SK-N-SH (cell line): ENCODE results near the gene PCGF1. TPM values are rescaled to one million over a fixed set of nuclear protein-coding genes. Genes with fewer than 3 reads are reported as not detected.
A peak's percentile ranks its signal among the peaks of the same experiment; 100 is the strongest.

Experiments
- CTCF ChIA-PET: fragments of 300-600, 350-600 bp; formaldehyde crosslinking; extraction: SDS; loops from one replicate; lab custom pipeline; 2021; lab: Yijun Ruan, JAX
- POLR2A ChIA-PET: fragments of 350-600 bp; sonication (Branson Sonifier 250); formaldehyde crosslinking; extraction: SDS; loops from one replicate; lab custom pipeline; 2020; ENCODE audit warnings: antibody characterized with exemption, inconsistent platforms; lab: Yijun Ruan, JAX
- DNase-seq: peaks from one replicate; pipeline ENCODE4 v3.0.0; 2012
- H2AFZ ChIP-seq: fragments of 200-600 bp; sonication (generic); 2 replicates; pipeline ENCODE4 v1.8.1; 2016; ENCODE audit warnings: antibody characterized with exemption, mild to moderate bottlenecking, low read depth
- H3F3A ChIP-seq: fragments of 200-600 bp; sonication (generic); replicated peaks from 2 replicates; pipeline ENCODE3; 2016; ENCODE audit warnings: antibody characterized with exemption, mild to moderate bottlenecking; ENCODE audit not compliant: insufficient read depth
- H3K27ac ChIP-seq, 2 experiments: fragments of 200-500 bp in 1 of 2; fragments of 200-600 bp in 1 of 2; sonication (Bioruptor generic) in 1 of 2; sonication (generic), shearing (Covaris generic) in 1 of 2; 2 replicates each; pipeline versions ENCODE4 v1.5.1 to v1.6.1; 2014 to 2016; ENCODE audit warnings: low read depth in 2 of 2, inconsistent platforms in 1 of 2, low read length in 1 of 2, mild to moderate bottlenecking in 1 of 2, mixed read lengths in 1 of 2
- H3K27me3 ChIP-seq: fragments of 200-600 bp; sonication (generic), shearing (Covaris generic); 2 replicates; pipeline ENCODE4 v1.6.1; 2016; ENCODE audit warnings: mixed run types; ENCODE audit not compliant: insufficient read depth
- H3K36me3 ChIP-seq, 2 experiments: fragments of 200-500 bp in 1 of 2; fragments of 200-600 bp in 1 of 2; sonication (Bioruptor generic) in 1 of 2; sonication (generic) in 1 of 2; replicated peaks in 1 of 2; 2 replicates each; pipeline versions ENCODE3 to v1.5.1; 2014 to 2016; ENCODE audit warnings: low read length in 1 of 2, mild to moderate bottlenecking in 1 of 2; ENCODE audit not compliant: insufficient read depth in 2 of 2, control insufficient read depth in 1 of 2
- H3K4me1 ChIP-seq, 2 experiments: fragments of 200-500 bp in 1 of 2; fragments of 200-600 bp in 1 of 2; sonication (Bioruptor generic) in 1 of 2; sonication (generic), shearing (Covaris generic) in 1 of 2; 2 replicates each; pipeline versions ENCODE4 v1.5.1 to v1.6.1; 2014 to 2016; ENCODE audit warnings: low read depth in 1 of 2, low read length in 1 of 2, mixed run types in 1 of 2; ENCODE audit not compliant: insufficient read depth in 2 of 2, control insufficient read depth in 1 of 2
- H3K4me2 ChIP-seq: fragments of 200-600 bp; sonication (generic), shearing (Covaris generic); 2 replicates; pipeline ENCODE4 v1.6.1; 2017; ENCODE audit warnings: mixed run types
- H3K4me3 ChIP-seq, 2 experiments: fragments of 200-500 bp in 1 of 2; fragments of 200-600 bp in 1 of 2; sonication (Bioruptor generic) in 1 of 2; sonication (generic), shearing (Covaris generic) in 1 of 2; 2 replicates each; pipeline versions ENCODE4 v1.5.1 to v1.8.1; 2014 to 2016; ENCODE audit warnings: low read depth in 2 of 2, inconsistent platforms in 1 of 2, low read length in 1 of 2, mild to moderate bottlenecking in 1 of 2, mixed read lengths in 1 of 2, moderate library complexity in 1 of 2
- H3K79me2 ChIP-seq: fragments of 200-600 bp; sonication (generic); 2 replicates; pipeline ENCODE4 v1.8.1; 2017; ENCODE audit warnings: mild to moderate bottlenecking; ENCODE audit not compliant: insufficient read depth
- H3K9ac ChIP-seq: fragments of 200-600 bp; sonication (generic); 2 replicates; pipeline ENCODE4 v1.6.1; 2017; ENCODE audit warnings: mixed run types
- H3K9me2 ChIP-seq: fragments of 200-600 bp; sonication (generic); 2 replicates; pipeline ENCODE4 v1.6.1; 2017; ENCODE audit warnings: mixed run types
- H3K9me3 ChIP-seq: fragments of 200-600 bp; sonication (generic); 2 replicates; pipeline ENCODE4 v1.6.1; 2017; ENCODE audit warnings: mixed run types, mild to moderate bottlenecking, moderate library complexity
- H4K20me1 ChIP-seq: fragments of 200-600 bp; sonication (generic); 2 replicates; pipeline ENCODE4 v1.6.1; 2017; ENCODE audit warnings: mild to moderate bottlenecking, mixed run types; ENCODE audit not compliant: insufficient read depth
- CHD2 ChIP-seq: fragments of 150-350 bp; IDR thresholded peaks from 2 replicates; pipeline ENCODE4 v1.6.1; 2018; ENCODE audit warnings: low read length; ENCODE audit not compliant: partially characterized antibody
- ELF1 ChIP-seq: IDR thresholded peaks from 2 replicates; pipeline ENCODE4 v1.4.0; 2012
- EZH2phosphoT487 ChIP-seq: fragments of 200-600 bp; sonication (generic); IDR thresholded peaks from 2 replicates; pipeline ENCODE4 v1.6.1; 2017; ENCODE audit warnings: low read depth, mixed run types, mild to moderate bottlenecking, antibody characterized with exemption, moderate library complexity, borderline replicate concordance
- FOSL2 ChIP-seq: IDR thresholded peaks from 2 replicates; pipeline ENCODE4 v1.4.0; 2012; ENCODE audit warnings: low read depth, mild to moderate bottlenecking, moderate library complexity, borderline replicate concordance
- GABPA ChIP-seq: IDR thresholded peaks from 2 replicates; pipeline ENCODE4 v1.4.0; 2012; ENCODE audit warnings: low read depth, mild to moderate bottlenecking
- MAX ChIP-seq: IDR thresholded peaks from 2 replicates; pipeline ENCODE4 v1.4.0; 2012; ENCODE audit warnings: low read depth
- MXI1 ChIP-seq: IDR thresholded peaks from 2 replicates; pipeline ENCODE4 v1.6.1; 2012; ENCODE audit warnings: mild to moderate bottlenecking, low read depth, low read length, improper control_type of control experiment
- NRF1 ChIP-seq: IDR thresholded peaks from 2 replicates; pipeline ENCODE4 v1.6.1; 2012; ENCODE audit warnings: low read depth, mild to moderate bottlenecking, low read length
- POLR2AphosphoS5 ChIP-seq: IDR thresholded peaks from 2 replicates; pipeline ENCODE4 v1.6.1; 2012; ENCODE audit warnings: low read depth, low read length
- RFX5 ChIP-seq: IDR thresholded peaks from 2 replicates; pipeline ENCODE4 v1.6.1; 2012; ENCODE audit warnings: mild to moderate bottlenecking, improper control_type of control experiment, low read length
- RXRA ChIP-seq: IDR thresholded peaks from 2 replicates; pipeline ENCODE4 v1.4.0; 2012; ENCODE audit warnings: low read depth, mild to moderate bottlenecking, borderline replicate concordance
- SIN3A ChIP-seq: IDR thresholded peaks from 2 replicates; pipeline ENCODE4 v1.6.1; 2012; ENCODE audit warnings: low read depth, mild to moderate bottlenecking, low read length, moderate library complexity, borderline replicate concordance
- SMC3 ChIP-seq: IDR thresholded peaks from 2 replicates; pipeline ENCODE4 v1.6.1; 2012; ENCODE audit warnings: low read depth, low read length, improper control_type of control experiment
- TAF1 ChIP-seq: IDR thresholded peaks from 2 replicates; pipeline ENCODE4 v1.6.1; 2012; ENCODE audit warnings: low read depth, mild to moderate bottlenecking, low read length, moderate library complexity, borderline replicate concordance
- TCF12 ChIP-seq: IDR thresholded peaks from 2 replicates; pipeline ENCODE4 v1.4.0; 2012
- USF1 ChIP-seq: IDR thresholded peaks from 2 replicates; pipeline ENCODE4 v1.4.0; 2012; ENCODE audit warnings: low read depth, borderline replicate concordance
- YY1 ChIP-seq: IDR thresholded peaks from 2 replicates; pipeline ENCODE4 v1.4.0; 2012; ENCODE audit warnings: low read depth, mild to moderate bottlenecking
- ZBTB33 ChIP-seq: IDR thresholded peaks from 2 replicates; pipeline ENCODE4 v1.4.0; 2012; ENCODE audit warnings: low read depth, borderline replicate concordance
- WGBS: methylation state at CpG from one replicate; pipeline ENCODE4 v1.1.6; 2017; ENCODE audit warnings: low lambda C conversion rate; 5-methylcytosine and 5-hydroxymethylcytosine counted together
- polyA plus RNA-seq, 3 experiments: library from polyadenylated mRNA; depleted of rRNA; stranded (reverse); fragments of >200 nt; gene quantifications; 2 replicates each; pipeline ENCODE4 v1.2.3, GENCODE V29; 2012
- TF ChIP-seq, protein P1 (sequence below): IDR thresholded peaks from 2 replicates; pipeline ENCODE4; 2012

Gene PCGF1
- polyA plus RNA-seq, 1 of the 3 experiments (the other 2 are of a cell fraction) = 44.9 TPM

GRCh38 chr2:74551530-74551929 lies 44.0 kb upstream of the PCGF1 start (continued):
- TF ChIP-seq SMC3 (no peak), MAX (no peak), NRF1 (no peak), ZBTB33 (no peak), CHD2 (no peak), SIN3A (no peak), GABPA (no peak), USF1 (no peak)
- TF ChIP-seq, protein P1, sequence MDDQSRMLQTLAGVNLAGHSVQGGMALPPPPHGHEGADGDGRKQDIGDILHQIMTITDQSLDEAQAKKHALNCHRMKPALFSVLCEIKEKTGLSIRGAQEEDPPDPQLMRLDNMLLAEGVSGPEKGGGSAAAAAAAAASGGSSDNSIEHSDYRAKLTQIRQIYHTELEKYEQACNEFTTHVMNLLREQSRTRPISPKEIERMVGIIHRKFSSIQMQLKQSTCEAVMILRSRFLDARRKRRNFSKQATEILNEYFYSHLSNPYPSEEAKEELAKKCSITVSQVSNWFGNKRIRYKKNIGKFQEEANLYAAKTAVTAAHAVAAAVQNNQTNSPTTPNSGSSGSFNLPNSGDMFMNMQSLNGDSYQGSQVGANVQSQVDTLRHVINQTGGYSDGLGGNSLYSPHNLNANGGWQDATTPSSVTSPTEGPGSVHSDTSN = no peak

DNA sequence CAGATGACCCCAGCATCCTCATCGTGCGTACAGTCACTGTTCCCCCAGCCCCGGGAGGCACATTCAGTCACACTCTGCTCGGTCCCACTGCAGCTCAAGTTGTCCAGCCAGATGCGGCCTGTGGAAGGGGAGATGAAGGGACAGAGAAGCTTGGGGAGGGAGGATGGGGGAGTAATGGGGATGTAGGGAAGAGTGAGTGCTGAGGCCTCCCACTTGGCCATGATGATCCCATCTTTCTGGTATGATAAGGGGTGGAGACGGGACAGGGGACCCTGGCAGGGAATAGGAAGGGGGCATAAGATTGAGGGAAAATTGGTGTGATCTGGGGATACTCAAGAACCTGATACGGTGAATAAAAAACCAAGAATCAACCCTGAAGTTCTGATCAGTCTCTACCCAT lies 42.7 kb upstream of the PCGF1 start:
- H3K9me2 ChIP-seq = no peaks in the 10 kb centered on the region
- H3K9ac ChIP-seq = no peak overlapping the region
- H3K4me2 ChIP-seq = peak overlapping the region; percentile 91; the same call in 1 of the 2 replicates
- 85% methylated on average over 7 of the region's 7 CpGs for WGBS
- peaks cover 13% of the 10 kb centered on the region for H3F3A ChIP-seq
- no peaks in the 10 kb centered on the region for H3K27me3 ChIP-seq
- POLR2A ChIA-PET = no interaction called here
- H3K79me2 ChIP-seq = peaks cover 53% of the 10 kb centered on the region
- H3K4me1 ChIP-seq = peaks cover 9 to 40% of the 10 kb centered on the region in 2 experiments; a peak in 3 of 4 replicates
- no peak for DNase-seq
- no peak overlapping the region for H3K27ac ChIP-seq
- H3K4me3 ChIP-seq = peak overlapping the region in 1 of 2 experiments; percentile 52; a peak in 1 of 4 replicates
- CTCF ChIA-PET = interaction anchor here (1.3 to 3.2 kb wide), 4 partner anchors 18 to 36 kb away, joined by 3 to 19 read pairs (median 5); no protein-coding TSS in a partner anchor
- no peak for TF ChIP-seq CHD2
- no peak for TF ChIP-seq ELF1
- no peak for TF ChIP-seq MXI1
- no peak for TF ChIP-seq TAF1
- no peak for TF ChIP-seq GABPA
- TF ChIP-seq RXRA = no peak
- no peak for TF ChIP-seq TCF12
- no peak for TF ChIP-seq FOSL2
- no peak for TF ChIP-seq ZBTB33
- no peak for TF ChIP-seq MAX
- no peak for TF ChIP-seq RFX5
- TF ChIP-seq NRF1 = no peak
- TF ChIP-seq POLR2AphosphoS5 = no peak
- TF ChIP-seq YY1 = no peak
- TF ChIP-seq EZH2phosphoT487 = no peak
- no peak overlapping the region for H2AFZ ChIP-seq
- H3K36me3 ChIP-seq = peaks cover 4 to 15% of the 10 kb centered on the region in 2 experiments
- H4K20me1 ChIP-seq = no peaks in the 10 kb centered on the region
- H3K9me3 ChIP-seq = no peaks in the 10 kb centered on the region
